CD4-positive, alpha-beta T cell (primary cell): ENCODE data around the gene GON7. TPM values are rescaled to one million over a fixed set of nuclear protein-coding genes. Genes with fewer than 3 reads are reported as not detected.

ENCODE experiments used
- ATAC-seq: fragments of 200-7000 bp; cut with Tn5 transposase; one replicate; pipeline ENCODE4 v1.10.0; 2022; ENCODE audit warnings: mild to moderate bottlenecking; ENCODE audit not compliant: poor library complexity
- CTCF ChIA-PET: fragments of 350-600 bp; sonication (Branson Sonifier 250); formaldehyde crosslinking; loops from one replicate; lab custom pipeline; 2021; ENCODE audit warnings: antibody characterized with exemption, inconsistent platforms; lab: Charles Lee
- POLR2A ChIA-PET: fragments of 350-600 bp; sonication (Branson Sonifier 250); formaldehyde crosslinking; loops from one replicate; lab custom pipeline; 2021; ENCODE audit warnings: antibody characterized with exemption, inconsistent platforms; lab: Charles Lee
- DNase-seq, 14 experiments: peaks; one replicate each; pipeline ENCODE4 v3.0.0-alpha.2; 2013 to 2020; ENCODE audit warnings: mixed read lengths in 2 of 14
- H3K27ac ChIP-seq, 2 donors: one replicate each; pipeline versions ENCODE4 v1.5.1 to v1.7.0; 2013; ENCODE audit warnings: low read length in 2 of 2, low read depth in 1 of 2, mild to moderate bottlenecking in 1 of 2
- H3K27me3 ChIP-seq, 2 experiments: 1 replicate in 1 of 2; 2 replicates in 1 of 2; pipeline versions ENCODE4 v1.6.1 to v1.7.0; 2013; ENCODE audit warnings: low read length in 2 of 2, control low read depth in 1 of 2, mild to moderate bottlenecking in 1 of 2, moderate library complexity in 1 of 2; ENCODE audit not compliant: insufficient read depth in 2 of 2, control insufficient read depth in 1 of 2
- H3K36me3 ChIP-seq: one replicate; pipeline ENCODE4 v1.6.1; 2013; ENCODE audit warnings: low read length, control low read depth; ENCODE audit not compliant: insufficient read depth
- H3K4me1 ChIP-seq: one replicate; pipeline ENCODE4 v1.6.1; 2013; ENCODE audit warnings: low read length, control low read depth; ENCODE audit not compliant: insufficient read depth
- H3K4me3 ChIP-seq: one replicate; pipeline ENCODE4 v1.5.1; 2013; ENCODE audit warnings: mild to moderate bottlenecking, low read length, moderate library complexity
- H3K9me3 ChIP-seq, 2 experiments: 1 replicate in 1 of 2; 2 replicates in 1 of 2; pipeline versions ENCODE4 v1.6.1 to v1.7.0; 2013; ENCODE audit warnings: low read length in 2 of 2, mild to moderate bottlenecking in 2 of 2, control low read depth in 1 of 2, moderate library complexity in 1 of 2; ENCODE audit not compliant: control insufficient read depth in 1 of 2, insufficient read depth in 1 of 2
- H3K27ac Mint-ChIP-seq: one replicate; pipeline ENCODE4 v1.8.0; 2020; ENCODE audit warnings: mixed read lengths
- H3K27me3 Mint-ChIP-seq: one replicate; pipeline ENCODE4 v1.8.0; 2021; ENCODE audit warnings: mixed read lengths
- H3K36me3 Mint-ChIP-seq: one replicate; pipeline ENCODE4 v1.8.0; 2021; ENCODE audit warnings: low read depth, mixed read lengths
- H3K4me1 Mint-ChIP-seq: one replicate; pipeline ENCODE4 v1.8.0; 2021; ENCODE audit warnings: low read depth, mixed read lengths
- H3K4me3 Mint-ChIP-seq: one replicate; pipeline ENCODE4 v1.8.0; 2020; ENCODE audit warnings: mild to moderate bottlenecking, mixed read lengths
- H3K9me3 Mint-ChIP-seq: one replicate; pipeline ENCODE4 v1.8.0; 2020; ENCODE audit warnings: mixed read lengths
- CTCF ChIP-seq: fragments of 200-600 bp; IDR thresholded peaks from one replicate; pipeline ENCODE4 v1.8.0; 2022; ENCODE audit warnings: antibody characterized with exemption, mild to moderate bottlenecking
- intact Hi-C, 2 experiments: fragments of 100-400 bp; cut with DNase I in 1 of 2; cut with micrococcal nuclease in 1 of 2; formaldehyde crosslinking; loops; one replicate each; pipeline versions ENCODE4 v1.15.1 to v1.9.0; 2023 to 2025; cut with DNase I, micrococcal nuclease
- polyA plus RNA-seq, 2 donors: library from polyadenylated mRNA; unstranded; fragments of 120-200 nt; gene quantifications; one replicate each; pipeline ENCODE4 v1.2.1, GENCODE V29; 2013
- total RNA-seq, 174 experiments: library from RNA in 2 of 174; stranded (reverse) in 2 of 174; gene quantifications; one replicate each; pipeline ENCODE4 v1.2.3 and lab custom pipeline; 2021 to 2026

Gene GON7
- total RNA-seq (1 to 10 TPM; 2.3 to 2.4 TPM), total RNA-seq (lab: John Stamatoyannopoulos, UW) (5.1 to 26.0 (median 11.7) reads per million in 172 experiments)
- polyA plus RNA-seq (2013, experiment 1 of 2): 11.7 TPM
- polyA plus RNA-seq (2013, experiment 2 of 2): 10.6 TPM

- Mint-ChIP-seq H3K4me3 (peak within 1 kb of the TSS; percentile 97), H3K9me3 (no peaks in the 10 kb centered on the region), H3K27ac (peak within 1 kb of the TSS; percentile 95), H3K27me3 (no peaks in the 10 kb centered on the region), H3K4me1 (peaks cover 52% of the 10 kb centered on the region), H3K36me3 (peaks cover 23% of the 10 kb centered on the region)
- peak; percentile 21 for TF ChIP-seq CTCF
- Histone ChIP-seq H3K27me3 (no peaks in the 10 kb centered on the region), H3K36me3 (peaks cover 4% of the 10 kb centered on the region), H3K27ac (peak within 1 kb of the TSS; percentile 56 to 75), H3K4me3 (peak within 1 kb of the TSS; percentile 93), H3K9me3 (no peaks in the 10 kb centered on the region), H3K4me1 (peaks cover 32% of the 10 kb centered on the region)
- CTCF ChIA-PET: interaction anchor here (1.0 to 4.5 kb wide), 5 partner anchors 12 to 94 kb away, joined by 3 to 37 read pairs (median 6); partner anchors contain the start of genes LYSET and MOAP1
- ATAC-seq (peak; percentile 97), DNase-seq (peak; percentile 68 to 95 (median 82))
- POLR2A ChIA-PET: interaction anchor here (0.7 to 5.1 kb wide), 7 partner anchors 12 to 874 kb away, joined by 3 to 101 read pairs (median 3); partner anchors contain the start of genes LYSET and MOAP1
- intact Hi-C loops: loop anchor here (1.0 to 5.0 kb wide), 5 partner anchors 22 to 415 kb away; partner anchors contain the start of genes LYSET (in 2 of the 2), BTBD7 (in 1 of the 2), GOLGA5 (in 1 of the 2) and ITPK1 (in 1 of the 2)
Measured at GRCh38 chr14:93206793-93207467, at the start of gene GON7, which contains the start of gene UBR7. Gene GON7, minus strand, starts transcription at chr14:93207065. Its CDS starts 28 bp downstream, at chr14:93207037. Gene UBR7, plus strand, starts transcription at chr14:93207256. Its CDS starts 36 bp downstream, at chr14:93207292.

GRCh38 chr14:93249128-93249831 lies 42.4 kb upstream of the GON7 start:
- Histone ChIP-seq H3K27ac (no peak overlapping the region), H3K27me3 (no peaks in the 10 kb centered on the region), H3K4me3 (no peak overlapping the region), H3K9me3 (no peaks in the 10 kb centered on the region), H3K36me3 (peaks cover 62% of the 10 kb centered on the region), H3K4me1 (no peaks in the 10 kb centered on the region)
- H3K4me1 Mint-ChIP-seq: no peaks in the 10 kb centered on the region
- H3K4me3 Mint-ChIP-seq: no peak overlapping the region
- ATAC-seq (no peak), DNase-seq (no peak)
- TF ChIP-seq CTCF: no peak
- no peak overlapping the region for H3K27ac Mint-ChIP-seq
- no peaks in the 10 kb centered on the region for H3K27me3 Mint-ChIP-seq
- POLR2A ChIA-PET: no interaction called here
- intact Hi-C loops: no loop called here
- CTCF ChIA-PET: no interaction called here
- peaks cover 83% of the 10 kb centered on the region for H3K36me3 Mint-ChIP-seq
- no peaks in the 10 kb centered on the region for H3K9me3 Mint-ChIP-seq

GRCh38 chr14:93246534-93246933 lies 39.7 kb upstream of the GON7 start:
- ChIA-PET POLR2A (no interaction called here), CTCF (no interaction called here)
- Histone ChIP-seq H3K4me3 (no peak overlapping the region), H3K36me3 (peaks cover 62% of the 10 kb centered on the region), H3K27me3 (no peaks in the 10 kb centered on the region), H3K27ac (no peak overlapping the region), H3K4me1 (no peaks in the 10 kb centered on the region), H3K9me3 (no peaks in the 10 kb centered on the region)
- Mint-ChIP-seq H3K4me3 (no peak overlapping the region), H3K27ac (no peak overlapping the region), H3K27me3 (no peaks in the 10 kb centered on the region), H3K36me3 (peaks cover 87% of the 10 kb centered on the region), H3K9me3 (no peaks in the 10 kb centered on the region), H3K4me1 (no peaks in the 10 kb centered on the region)
- DNase-seq: no peak
- no peak for TF ChIP-seq CTCF
- intact Hi-C loops: no loop called here
- no peak for ATAC-seq
